GM18907 (cell line): ENCODE data around the gene CPSF3.

Source experiments
- ATAC-seq: cut with Tn5 transposase; IDR thresholded peaks from one replicate; pipeline ENCODE4 v1.9.1; 2021; ENCODE audit warnings: mild to moderate bottlenecking, moderate library complexity; ENCODE audit not compliant: unreplicated experiment

Gene CPSF3

DNA sequence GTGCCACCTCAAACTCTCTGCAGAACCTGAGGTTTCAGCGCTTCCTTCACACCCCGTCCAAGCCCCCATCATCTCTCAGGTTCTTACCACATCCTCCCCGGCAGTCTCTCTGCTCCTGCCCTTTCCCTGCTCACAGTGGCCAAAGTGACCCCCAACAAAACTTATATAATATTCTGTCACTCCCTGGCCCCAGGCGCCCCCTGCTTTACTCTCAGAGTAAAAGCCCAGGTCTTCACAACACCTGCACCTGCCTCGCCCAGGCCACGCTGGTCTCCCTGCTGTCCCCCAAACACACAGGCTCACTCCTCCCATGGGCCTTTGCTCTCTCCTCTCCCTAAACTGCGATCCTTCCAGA is 6.5 kb upstream of the CPSF3 start:
- no peak for ATAC-seq

DNA sequence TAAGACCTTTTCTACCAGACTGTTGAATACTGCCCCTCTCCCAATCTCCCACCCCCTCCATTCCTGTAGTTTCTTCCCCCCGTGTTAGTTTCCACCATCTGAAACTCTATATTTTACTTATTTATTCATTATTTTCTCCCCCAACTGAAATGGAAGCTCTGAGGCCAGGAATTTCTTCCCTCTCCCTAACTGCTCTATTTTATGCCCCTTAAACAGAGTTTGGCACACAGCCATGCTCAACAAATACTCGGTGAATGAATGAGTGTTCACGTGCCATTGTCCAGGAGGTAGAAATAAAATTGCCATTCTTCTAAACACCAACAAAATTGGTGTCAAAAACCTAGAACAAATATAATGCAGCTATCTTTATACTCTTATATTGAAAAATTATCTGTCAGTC is 5.7 kb upstream of the CPSF3 start:
- ATAC-seq, result no peak

DNA sequence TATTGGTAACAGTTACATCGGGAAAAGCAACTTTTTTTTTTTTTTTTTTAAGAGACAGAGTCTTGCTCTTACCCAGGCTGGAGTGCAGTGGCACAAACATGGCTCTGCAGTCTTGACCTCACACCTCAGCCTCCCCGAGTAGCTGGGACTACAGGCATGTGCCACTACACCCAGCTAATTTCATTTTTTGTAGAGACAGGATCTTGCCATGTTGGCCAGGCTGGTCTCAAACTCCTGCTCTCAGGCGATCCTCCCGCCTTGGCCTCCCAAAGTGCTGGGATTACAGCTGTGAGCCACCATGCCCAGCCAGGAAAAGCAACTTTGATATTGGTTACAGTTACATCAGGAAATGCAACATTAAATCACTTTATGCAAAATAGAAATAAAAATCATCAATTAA is 4.7 kb upstream of the CPSF3 start:
- no peak for ATAC-seq

DNA sequence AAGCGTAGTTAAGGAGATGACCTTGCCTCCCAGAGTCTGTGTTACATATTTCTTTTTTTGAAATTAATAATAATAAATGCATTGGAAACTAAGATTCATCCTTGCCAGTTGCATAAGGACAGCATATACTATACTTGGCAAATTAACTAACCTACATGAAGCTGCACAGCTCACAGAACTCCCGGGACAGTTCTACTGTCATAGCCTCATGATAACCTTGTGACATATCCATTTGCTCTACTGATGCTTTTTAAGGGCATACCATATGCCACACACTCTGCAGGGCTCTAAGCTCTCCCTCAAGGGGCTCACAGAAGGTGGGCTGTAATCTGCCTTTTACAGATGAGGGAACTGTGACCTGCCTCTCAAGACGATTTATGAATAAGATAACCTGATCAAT is 3.9 kb upstream of the CPSF3 start:
- ATAC-seq, result no peak

DNA sequence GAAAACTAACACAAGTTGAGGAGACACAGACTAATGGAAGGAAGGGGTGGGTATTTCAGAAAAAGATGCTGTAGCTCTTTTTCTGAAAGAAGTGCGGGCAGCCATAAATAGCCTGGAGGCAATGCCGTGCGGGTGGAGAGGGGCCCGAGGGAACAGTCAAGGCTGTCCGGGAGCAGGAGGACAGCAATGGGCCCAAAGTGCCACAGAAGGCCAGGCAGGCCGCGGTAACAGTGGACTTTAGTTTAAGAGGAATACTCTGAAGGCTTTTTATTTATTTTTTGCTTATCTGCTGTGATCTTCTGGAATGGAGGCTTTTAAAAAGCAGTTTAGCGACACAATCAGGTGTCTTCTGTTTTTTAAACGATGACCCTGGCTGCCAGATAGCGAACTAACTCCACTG is 3.0 kb upstream of the CPSF3 start:
- ATAC-seq, result no peak

DNA sequence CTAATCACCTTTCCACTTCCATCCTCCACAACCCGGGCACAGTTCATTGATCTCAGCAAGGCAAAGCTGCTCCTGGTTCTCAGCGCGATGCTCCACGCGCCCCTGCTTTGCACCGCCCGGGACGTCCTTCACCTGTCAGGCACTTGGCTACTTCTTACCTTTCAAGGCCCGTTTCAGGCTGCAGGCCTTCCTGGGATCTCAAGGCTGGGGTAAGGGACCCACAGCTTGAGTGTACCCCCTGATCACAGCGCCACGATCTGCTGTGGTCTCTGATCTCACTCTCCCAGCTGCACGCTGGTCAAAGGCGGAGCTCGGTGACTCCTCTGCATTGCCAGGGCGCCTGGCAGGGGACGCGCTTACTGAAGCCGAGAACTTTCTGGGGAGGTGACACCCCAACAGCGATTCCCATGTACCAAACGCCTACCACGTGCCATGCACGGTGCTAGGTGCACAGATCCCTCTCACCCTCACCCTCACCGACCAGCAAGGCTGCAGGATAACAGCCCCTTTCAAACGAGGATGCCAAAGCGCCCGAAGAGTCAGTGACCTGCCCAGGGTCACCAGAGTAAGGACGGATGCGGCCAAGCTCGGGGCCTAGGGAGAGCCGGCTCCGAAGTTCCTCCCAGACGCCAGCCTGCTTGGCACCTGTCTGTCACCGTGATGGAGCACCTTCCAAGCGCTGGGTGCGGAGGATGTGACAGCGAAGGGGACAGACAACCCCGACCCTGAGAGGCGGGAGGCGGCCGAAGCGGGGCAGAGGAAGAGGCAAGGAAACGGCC is 944 bp upstream of the CPSF3 start:
- ATAC-seq, result peak; percentile 43

DNA sequence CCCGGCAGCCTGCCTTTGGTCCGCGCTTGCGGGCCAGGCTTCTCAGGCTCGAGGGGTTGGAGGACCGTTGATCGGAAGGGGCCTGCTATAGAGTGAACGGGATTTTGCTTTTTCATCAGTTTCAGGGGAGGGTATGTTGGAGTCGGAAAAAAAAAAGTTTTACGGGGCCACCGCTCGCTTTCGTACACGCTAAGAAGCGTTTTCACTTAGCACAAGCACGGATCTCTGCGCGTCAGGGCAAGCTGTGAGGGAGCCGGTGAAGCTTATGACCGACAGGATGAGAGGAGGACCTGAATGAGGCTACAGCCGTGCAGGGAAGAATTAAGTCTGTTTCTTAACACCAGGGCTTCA is 443 bp downstream of the CPSF3 start:
- ATAC-seq, result peak; percentile 6

DNA sequence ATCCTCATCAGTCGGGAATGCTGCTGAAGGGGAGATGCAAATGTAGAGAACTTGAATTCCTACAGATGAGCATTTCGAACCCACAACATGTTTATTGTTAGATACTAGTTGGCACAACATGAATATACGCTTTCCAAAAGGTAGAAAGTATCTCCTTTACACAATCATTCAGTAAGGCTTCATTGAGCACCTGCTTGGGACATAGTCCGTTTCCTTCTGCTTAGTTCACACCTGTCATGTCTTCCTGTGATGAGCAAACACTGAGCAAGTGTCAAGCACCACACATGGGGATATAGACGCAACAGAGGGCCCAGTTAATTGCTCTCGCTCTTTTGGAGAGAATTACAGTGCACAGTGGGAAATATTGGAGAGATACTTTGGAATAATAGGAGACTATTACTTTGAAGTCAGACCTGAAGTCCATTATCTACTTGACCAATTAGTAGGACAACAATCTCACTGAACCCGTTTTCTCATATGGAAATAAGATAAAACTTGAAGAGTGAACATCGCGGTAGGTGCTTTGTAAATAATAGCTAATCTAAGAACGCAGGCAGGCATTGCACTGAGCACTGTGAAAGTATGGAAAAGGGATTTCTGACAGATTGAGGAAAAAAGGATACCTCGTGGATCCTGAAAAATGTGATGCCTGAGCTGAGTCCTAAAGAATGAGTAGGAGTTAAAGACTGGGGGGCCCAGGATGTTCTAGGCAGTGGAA is 1.2 kb downstream of the CPSF3 start:
- no peak for ATAC-seq

DNA sequence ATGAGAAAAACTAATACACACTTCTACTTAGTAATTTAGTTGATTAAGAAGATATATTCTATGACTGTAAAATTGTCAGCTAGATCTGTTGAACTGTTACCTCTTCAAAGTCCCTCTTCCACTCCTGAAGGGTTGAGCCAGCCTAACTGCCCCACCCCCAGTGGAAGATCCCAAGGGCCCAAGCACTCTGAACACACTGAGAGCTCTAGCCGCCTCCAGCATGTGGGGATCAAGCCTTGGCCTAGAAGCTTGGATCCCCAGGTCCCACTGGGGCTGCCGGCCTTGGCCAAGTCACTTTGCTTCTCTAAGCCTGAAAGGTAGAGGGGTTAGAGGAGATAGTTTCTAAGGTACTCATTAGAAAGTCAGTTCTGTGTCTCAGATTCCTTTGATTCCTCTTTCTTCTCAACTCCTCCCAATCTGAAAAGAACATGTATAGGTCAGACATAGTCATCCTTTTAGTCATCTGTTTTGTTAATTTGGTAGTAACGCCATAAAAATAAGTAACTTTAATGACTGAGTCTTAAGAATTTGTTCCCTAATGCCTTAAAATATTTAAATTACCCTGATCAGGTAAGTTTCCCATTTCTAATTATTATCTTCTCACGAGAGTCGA is 5.6 kb downstream of the CPSF3 start:
- no peak for ATAC-seq

DNA sequence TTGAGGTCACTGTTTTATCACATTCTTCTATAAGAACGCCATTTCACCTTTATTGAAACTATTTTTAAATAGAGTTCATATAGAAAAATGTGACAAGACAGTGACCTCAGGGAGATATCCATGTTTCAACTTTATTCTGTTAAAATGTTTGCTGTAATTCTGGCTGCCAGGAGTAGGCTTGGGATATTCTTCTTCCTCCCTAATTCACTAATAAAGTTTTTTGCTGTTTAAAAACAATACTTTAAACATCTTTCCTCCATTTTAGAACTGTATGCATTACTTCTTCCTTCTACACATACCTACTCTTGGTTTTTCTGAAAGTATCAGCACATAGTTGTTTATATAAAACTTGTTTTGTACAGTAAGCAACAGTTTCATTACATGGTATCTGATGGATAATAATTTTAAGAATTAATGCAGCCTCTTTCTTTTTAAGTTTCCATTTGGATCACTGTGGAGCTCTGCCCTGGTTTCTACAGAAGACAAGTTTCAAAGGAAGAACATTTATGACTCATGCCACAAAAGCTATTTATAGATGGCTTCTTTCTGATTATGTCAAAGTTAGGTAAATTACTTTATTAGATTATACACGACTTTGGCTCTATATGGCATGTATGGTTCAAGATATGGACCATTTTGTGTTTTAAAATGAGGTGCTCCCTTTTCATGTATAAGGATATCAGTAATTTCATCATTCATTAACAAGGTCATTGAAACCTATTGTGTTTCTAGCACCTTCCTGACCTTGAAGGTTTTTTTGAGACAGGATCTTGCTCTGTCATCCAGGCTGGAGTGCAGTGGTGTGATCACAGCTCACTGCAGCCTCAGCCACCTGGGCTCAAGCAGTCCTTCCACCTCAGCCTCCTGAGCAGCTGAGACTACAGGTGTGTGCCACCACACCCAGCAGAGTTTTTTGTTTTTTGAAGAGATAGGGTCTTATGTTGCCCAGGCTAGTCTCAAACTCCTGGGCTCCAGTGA is 7.2 kb downstream of the CPSF3 start:
- no peak for ATAC-seq

DNA sequence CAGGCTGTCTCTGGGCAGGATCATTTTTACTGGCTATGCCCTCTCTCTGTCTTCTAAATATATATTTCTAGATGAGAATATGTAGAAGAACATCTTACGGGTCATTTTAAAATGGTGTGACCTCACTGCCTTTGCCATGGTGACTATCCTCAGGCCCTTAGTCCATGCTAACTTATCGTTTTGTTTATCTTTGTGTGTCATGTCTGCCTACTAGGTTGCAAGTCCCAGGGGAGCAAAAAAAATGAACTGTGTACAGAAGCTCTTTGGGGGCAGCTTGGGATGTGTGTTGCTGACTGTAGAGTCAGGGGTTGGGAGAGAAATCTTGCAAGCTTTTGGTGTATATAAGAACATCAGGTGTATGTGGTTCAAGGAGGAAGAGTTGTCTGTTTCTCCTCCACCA is 11.0 kb downstream of the CPSF3 start:
- ATAC-seq, result no peak

DNA sequence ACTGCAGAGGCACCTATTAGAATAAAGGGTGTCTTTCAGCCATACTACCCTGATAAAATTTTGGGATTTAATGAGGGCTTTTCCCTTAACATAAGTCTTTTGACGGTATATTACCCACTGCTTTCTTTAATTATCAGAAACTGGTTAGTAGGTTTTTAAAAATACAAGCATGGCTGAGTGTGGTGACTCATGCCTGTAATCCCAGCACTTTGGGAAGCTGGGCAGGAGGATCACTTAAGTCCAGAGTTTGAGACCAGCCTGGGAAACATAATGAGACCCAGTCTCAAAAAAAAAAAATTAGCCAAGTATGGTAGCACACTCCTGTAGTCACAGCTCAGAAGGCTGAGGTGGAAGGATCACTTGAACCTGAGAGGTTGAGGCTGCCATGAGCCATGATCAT is 16.1 kb downstream of the CPSF3 start:
- ATAC-seq, result no peak

DNA sequence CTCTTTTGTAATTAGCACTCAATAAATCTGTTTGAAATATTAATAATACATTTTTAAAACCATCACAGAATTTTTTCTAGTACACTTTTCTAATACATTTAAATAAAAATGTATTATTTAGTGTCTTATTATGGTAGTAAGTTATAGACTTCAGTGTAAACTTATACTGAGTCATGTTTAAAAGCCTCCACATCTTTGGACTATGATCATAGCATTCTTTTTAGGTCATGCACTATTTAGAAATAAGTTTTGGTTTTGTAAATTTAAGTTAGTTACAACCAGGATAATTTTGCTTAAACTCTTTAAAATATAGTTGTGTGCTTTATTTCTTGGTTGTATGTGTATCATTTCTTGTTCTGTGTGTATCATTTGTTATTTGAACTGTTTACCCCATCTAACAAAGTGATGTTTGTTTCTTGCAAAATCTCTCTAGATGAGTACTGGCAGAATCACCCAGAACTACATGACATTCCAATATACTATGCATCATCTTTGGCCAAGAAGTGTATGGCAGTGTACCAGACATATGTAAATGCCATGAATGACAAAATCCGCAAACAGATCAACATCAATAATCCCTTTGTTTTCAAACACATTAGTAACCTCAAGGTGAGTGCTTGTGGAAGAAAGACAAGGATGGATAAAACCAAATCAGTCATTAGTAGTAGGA is 16.7 kb downstream of the CPSF3 start:
- no peak for ATAC-seq

DNA sequence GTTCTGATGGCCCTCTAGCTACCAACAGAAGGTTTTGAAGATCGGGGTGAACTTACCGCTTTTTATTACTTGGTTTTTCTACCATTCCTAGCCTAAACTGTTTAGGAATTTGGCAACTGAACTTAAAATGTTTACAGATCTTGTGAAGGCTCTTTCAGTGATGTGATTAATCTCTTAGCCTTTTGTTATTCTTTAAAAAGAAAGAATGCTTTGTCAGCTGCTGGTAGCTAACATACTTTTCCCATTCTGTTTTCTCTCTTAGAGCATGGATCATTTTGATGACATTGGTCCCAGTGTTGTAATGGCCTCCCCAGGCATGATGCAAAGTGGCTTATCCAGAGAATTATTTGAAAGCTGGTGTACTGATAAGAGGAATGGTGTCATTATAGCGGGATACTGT is 18.1 kb downstream of the CPSF3 start:
- ATAC-seq, result no peak

DNA sequence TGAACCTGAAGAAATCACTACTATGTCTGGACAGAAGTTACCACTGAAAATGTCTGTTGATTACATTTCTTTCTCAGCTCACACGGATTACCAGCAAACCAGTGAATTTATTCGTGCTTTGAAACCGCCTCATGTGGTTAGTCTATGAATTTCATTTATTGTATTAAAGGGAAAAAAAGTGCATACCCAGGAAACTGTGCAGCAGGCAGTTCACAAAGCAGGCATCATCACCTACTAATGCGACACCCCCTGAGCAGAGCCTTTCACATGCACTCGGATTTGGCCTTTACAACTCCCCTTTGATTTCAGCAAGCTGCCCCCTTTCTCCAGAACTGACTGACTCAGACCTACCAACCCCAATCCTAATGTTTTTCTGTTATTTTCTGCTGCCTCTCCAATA is 20.1 kb downstream of the CPSF3 start:
- ATAC-seq, result no peak

DNA sequence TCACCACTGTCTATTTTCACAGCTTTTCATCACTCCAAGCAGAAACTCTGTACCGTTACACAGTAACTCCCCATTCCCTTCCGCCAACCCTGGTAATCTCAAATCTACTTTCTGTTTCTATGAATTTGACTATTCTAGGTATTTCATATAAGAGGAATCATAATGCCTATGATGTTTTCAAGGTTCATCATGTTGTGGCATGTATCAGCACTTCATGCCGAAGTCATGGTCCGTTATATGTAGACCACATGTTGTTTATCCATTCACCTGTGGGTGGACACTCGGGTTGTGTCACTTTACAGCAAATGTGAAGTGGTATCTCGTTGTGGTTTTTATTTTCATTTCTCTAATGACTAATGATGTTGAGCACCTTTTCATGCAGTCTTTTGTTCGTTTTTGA is 21.6 kb downstream of the CPSF3 start:
- ATAC-seq, result no peak

DNA sequence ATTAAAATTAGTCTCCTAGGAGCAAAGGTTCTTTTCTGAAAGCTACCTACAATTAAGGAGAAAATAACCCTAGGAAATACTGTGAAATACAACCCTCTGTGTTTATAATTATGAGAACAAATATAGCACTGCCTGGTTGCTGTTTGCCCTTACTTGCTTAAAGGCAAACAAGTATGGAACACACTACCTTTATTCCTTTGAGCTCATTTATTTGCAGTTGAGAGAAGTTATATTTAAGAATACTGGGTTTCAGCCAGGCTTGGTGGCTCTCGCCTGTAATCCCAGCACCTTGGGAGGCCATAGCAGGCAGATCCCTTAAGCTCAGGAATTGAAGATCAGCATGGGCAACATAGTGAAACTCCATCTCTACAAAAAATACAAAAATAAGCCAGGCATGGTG is 27.8 kb downstream of the CPSF3 start:
- ATAC-seq, result no peak

DNA sequence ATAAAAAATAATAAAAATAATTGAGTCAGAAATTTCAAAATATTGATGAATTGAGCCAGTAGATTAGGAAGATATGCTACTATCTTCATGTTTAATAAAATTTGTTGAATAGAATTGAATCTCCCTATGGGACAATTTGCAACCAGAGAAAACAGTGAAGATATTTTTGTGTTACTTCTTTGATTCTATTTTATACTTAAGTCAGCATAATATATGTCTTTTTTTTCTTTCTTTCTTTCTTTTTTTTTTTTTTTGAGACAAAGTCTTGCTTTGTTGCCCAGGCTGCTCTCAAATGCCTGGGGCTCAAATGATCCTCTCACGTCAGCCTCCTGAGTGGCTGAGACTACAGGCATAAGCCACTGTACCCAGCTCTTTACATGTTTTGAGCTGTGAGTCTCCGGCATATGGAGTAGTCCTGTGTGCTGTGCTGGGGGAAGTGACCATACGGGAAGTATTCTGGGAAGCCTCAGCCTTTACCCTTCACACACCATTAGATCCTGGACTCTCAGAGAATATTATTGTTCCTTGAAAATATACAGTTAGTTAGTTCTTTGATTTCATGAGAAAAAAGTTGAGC is 37.1 kb downstream of the CPSF3 start:
- no peak for ATAC-seq

DNA sequence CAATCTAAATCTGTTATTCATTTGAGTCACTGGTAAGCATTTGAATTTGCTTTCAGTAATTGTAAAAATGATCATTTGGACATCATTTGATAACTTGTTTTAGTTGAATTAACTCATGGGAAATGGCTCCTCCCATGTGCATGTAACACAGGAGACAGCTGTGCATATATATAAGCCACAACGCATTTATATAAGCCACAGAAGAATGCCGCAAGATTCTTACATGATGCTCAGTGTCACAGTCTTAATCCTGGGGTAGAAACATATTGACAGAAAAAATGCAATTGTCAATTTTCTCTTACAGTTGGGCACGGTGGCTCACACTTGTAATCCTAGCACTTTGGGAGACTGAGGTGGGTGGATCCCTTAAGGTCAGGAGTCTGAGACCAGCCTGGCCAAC is 37.6 kb downstream of the CPSF3 start:
- ATAC-seq, result no peak

DNA sequence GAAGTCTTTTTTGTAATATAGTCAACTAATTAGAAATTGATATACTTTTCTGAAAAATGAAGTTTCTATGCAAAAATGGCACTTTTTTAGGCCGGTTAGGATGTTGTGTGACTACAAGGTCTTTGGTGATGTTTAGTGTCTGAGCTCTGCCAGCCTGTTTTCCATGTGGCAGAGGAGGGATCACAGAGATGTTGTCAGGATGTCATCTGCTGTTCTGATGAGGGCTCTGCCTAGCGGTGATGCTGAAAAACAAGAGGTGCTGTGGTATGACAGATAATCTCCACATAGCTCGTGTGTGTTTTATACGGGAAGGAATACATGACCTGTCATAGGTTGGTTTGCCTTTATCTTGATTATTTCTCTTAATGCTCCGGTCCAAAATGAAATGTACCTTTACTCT is 38.9 kb downstream of the CPSF3 start:
- ATAC-seq, result no peak
